ENCODE measurements around the gene AKIP1. TPM values are rescaled to one million over a fixed set of nuclear protein-coding genes. Genes with fewer than 3 reads are reported as not detected.

AKIP1 gene
- total and polyA plus RNA-seq, 9 of the 15 experiments (the other 6 are each of a cell fraction or from before 2014, with no cell fraction given), result 9.0 to 52.6 (median 36.2) TPM

DNA sequence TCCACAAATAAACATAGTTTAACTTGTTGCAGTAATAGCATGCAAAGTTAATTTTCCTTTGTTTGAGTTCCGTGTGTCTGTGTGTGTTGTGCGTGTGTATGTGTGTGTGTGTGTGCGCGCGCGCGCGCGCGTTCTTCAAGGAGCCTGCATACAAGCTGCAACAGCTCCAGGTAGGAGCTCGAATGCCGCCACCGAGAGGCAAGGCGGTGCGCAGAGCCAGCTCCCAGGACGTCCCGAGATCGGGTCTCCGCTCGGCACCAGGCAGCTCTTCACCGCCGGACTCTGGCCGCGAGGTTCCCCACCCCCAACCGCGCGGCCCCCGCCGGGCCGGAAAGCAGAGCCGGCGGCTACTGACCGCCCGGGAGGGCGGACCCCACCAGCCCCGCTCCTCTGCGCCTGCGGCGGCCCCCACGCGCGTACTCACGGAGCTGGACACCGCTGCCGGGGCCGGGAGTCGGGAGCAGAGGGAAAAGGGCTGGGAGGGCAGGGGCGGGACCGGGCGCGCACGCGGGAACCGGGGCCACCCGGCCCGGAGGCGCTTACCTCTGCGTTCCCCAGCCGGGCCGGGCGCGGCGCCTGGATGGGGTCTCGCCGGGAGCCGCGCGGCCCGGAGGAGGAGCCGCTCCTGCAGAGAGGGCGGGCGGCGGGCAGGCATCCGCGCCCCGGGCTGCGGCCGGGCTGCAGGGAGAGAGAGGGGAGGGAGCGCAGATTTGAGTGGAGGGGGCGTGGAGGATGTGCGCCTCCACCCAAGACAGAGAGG, 40.4 kb upstream of the AKIP1 start:
- Histone ChIP-seq H4K20me1 (replicated peaks; ENCODE audit: control insufficient read depth, insufficient read depth, low read length) (peaks cover 4% of the 10 kb centered on the region; the same call in 1 of the 2 replicates), H3K4me3 (no peak overlapping the region), H3K36me3 (ENCODE audit: control insufficient read depth, insufficient read depth, low read length) (no peaks in the 10 kb centered on the region), H3K27ac (ENCODE audit: extremely low read depth, low read depth, low read length) (no peak overlapping the region), H3K79me2 (ENCODE audit: control insufficient read depth, insufficient read depth, low read length) (no peaks in the 10 kb centered on the region), H3K27me3 (ENCODE audit: control insufficient read depth in 2 of 2, insufficient read depth in 2 of 2, low read length in 2 of 2) (peaks cover 25 to 42% of the 10 kb centered on the region in 2 experiments), H2AFZ (ENCODE audit: low read depth, low read length) (no peak overlapping the region), H3K4me1 (replicated peaks in 1 of 2; ENCODE audit: control insufficient read depth in 2 of 2, insufficient read depth in 2 of 2, low read length in 2 of 2) (peaks cover 0 to 8% of the 10 kb centered on the region in 2 experiments; a peak in 2 of 5 replicates), H3K4me2 (ENCODE audit: insufficient read depth, low read length) (no peak overlapping the region), H3K9ac (ENCODE audit: insufficient read depth in 1 of 2, low read depth in 2 of 2, low read length in 2 of 2) (no peak overlapping the region), H3K9me3 (replicated peaks; ENCODE audit: control insufficient read depth, insufficient read depth, low read depth, low read length) (no peaks in the 10 kb centered on the region), H3K9me1 (ENCODE audit: control insufficient read depth, insufficient read depth, low read length) (no peaks in the 10 kb centered on the region)
- intact Hi-C loops (cut with micrococcal nuclease) (no loop called here), in situ Hi-C loops (cut with MboI) (no loop called here)
- no TSS peak for BruUV-seq (replicated peaks)
- FAIRE-seq (no peak), DNase-seq (ENCODE audit: extremely low read depth in 1 of 4, low spot score in 3 of 4) (peak in 3 of 4 experiments; percentile 9 to 10 (median 10)), ATAC-seq (no peak)
- WGBS (ENCODE audit: insufficient coverage, low coverage, missing lambda C conversion rate), result 38% methylated on average over 26 of the region's 81 CpGs
- ChIA-PET POLR2A (interaction anchor here (0.6 kb wide), 1 partner anchor 62 kb away, joined by 3 read pairs; no protein-coding TSS in a partner anchor), CTCF (ENCODE audit: low intra/inter-chr PET ratio) (no interaction called here)
- peak; percentile 44 to 49 for TF ChIP-seq NRF1 (conservative IDR thresholded peaks at IDR 0.05 in 1 of 2, IDR thresholded peaks at IDR 0.05 in 1 of 2)
- TF ChIP-seq, protein P1, sequence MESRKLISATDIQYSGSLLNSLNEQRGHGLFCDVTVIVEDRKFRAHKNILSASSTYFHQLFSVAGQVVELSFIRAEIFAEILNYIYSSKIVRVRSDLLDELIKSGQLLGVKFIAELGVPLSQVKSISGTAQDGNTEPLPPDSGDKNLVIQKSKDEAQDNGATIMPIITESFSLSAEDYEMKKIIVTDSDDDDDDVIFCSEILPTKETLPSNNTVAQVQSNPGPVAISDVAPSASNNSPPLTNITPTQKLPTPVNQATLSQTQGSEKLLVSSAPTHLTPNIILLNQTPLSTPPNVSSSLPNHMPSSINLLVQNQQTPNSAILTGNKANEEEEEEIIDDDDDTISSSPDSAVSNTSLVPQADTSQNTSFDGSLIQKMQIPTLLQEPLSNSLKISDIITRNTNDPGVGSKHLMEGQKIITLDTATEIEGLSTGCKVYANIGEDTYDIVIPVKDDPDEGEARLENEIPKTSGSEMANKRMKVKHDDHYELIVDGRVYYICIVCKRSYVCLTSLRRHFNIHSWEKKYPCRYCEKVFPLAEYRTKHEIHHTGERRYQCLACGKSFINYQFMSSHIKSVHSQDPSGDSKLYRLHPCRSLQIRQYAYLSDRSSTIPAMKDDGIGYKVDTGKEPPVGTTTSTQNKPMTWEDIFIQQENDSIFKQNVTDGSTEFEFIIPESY (CRISPR knock-in tag; IDR thresholded peaks at IDR 0.05), result no peak
